Measurements from ENCODE around the gene GPHA2.

GPHA2 gene

GRCh38 chr11:64896448-64897022 lies 39.2 kb downstream of the GPHA2 start:
- TF ChIP-seq CEBPB (IDR thresholded peaks at IDR 0.05) (no peak), ZBTB7A (IDR thresholded peaks at IDR 0.05; ENCODE audit: low read depth) (no peak), EP300 (IDR thresholded peaks at IDR 0.05; ENCODE audit: borderline replicate concordance) (no peak), USF1 (IDR thresholded peaks at IDR 0.05) (no peak), TCF12 (IDR thresholded peaks at IDR 0.05; ENCODE audit: low read depth) (no peak), NFIC (IDR thresholded peaks at IDR 0.05) (no peak), RAD21 (IDR thresholded peaks at IDR 0.05; ENCODE audit: low read depth) (no peak), TAF1 (IDR thresholded peaks at IDR 0.05; ENCODE audit: low read depth) (no peak), YY1 (IDR thresholded peaks at IDR 0.05; ENCODE audit: low read depth) (no peak), REST (IDR thresholded peaks at IDR 0.05; ENCODE audit: low read depth) (no peak), CREB1 (IDR thresholded peaks at IDR 0.05; ENCODE audit: low read depth) (no peak), TEAD4 (IDR thresholded peaks at IDR 0.05) (no peak), MAX (IDR thresholded peaks at IDR 0.05) (no peak), FOXM1 (IDR thresholded peaks at IDR 0.05; ENCODE audit: borderline replicate concordance, low read depth) (no peak), EGR1 (IDR thresholded peaks at IDR 0.05) (no peak)

- TF ChIP-seq TAF1 (IDR thresholded peaks at IDR 0.05; ENCODE audit: low read depth) (no peak), USF1 (IDR thresholded peaks at IDR 0.05) (no peak), YY1 (IDR thresholded peaks at IDR 0.05; ENCODE audit: low read depth) (no peak), CEBPB (IDR thresholded peaks at IDR 0.05) (no peak), EP300 (IDR thresholded peaks at IDR 0.05; ENCODE audit: borderline replicate concordance) (no peak), TCF12 (IDR thresholded peaks at IDR 0.05; ENCODE audit: low read depth) (no peak), EGR1 (IDR thresholded peaks at IDR 0.05) (no peak), REST (IDR thresholded peaks at IDR 0.05; ENCODE audit: low read depth) (no peak), RAD21 (IDR thresholded peaks at IDR 0.05; ENCODE audit: low read depth) (no peak), ZBTB7A (IDR thresholded peaks at IDR 0.05; ENCODE audit: low read depth) (no peak)
Observed at GRCh38 chr11:64894812-64895452, 40.8 kb downstream of the GPHA2 start.

- TF ChIP-seq MAX (IDR thresholded peaks at IDR 0.05) = no peak
- TF ChIP-seq YY1 (IDR thresholded peaks at IDR 0.05; ENCODE audit: low read depth) = no peak
- TF ChIP-seq ZBTB7A (IDR thresholded peaks at IDR 0.05; ENCODE audit: low read depth) = peak; percentile 40; the same call in 1 of the 2 replicates
- TF ChIP-seq EP300 (IDR thresholded peaks at IDR 0.05; ENCODE audit: borderline replicate concordance) = no peak
- peak; percentile 82 for TF ChIP-seq RAD21 (IDR thresholded peaks at IDR 0.05; ENCODE audit: low read depth)
Observed at GRCh38 chr11:64894070-64894811, 41.5 kb downstream of the GPHA2 start.

- TF ChIP-seq RAD21 (IDR thresholded peaks at IDR 0.05; ENCODE audit: low read depth) = no peak
- TF ChIP-seq EGR1 (IDR thresholded peaks at IDR 0.05) = no peak
- no peak for TF ChIP-seq ZBTB7A (IDR thresholded peaks at IDR 0.05; ENCODE audit: low read depth)
- no peak for TF ChIP-seq MAX (IDR thresholded peaks at IDR 0.05)
- no peak for TF ChIP-seq NFIC (IDR thresholded peaks at IDR 0.05)
- no peak for TF ChIP-seq FOXM1 (IDR thresholded peaks at IDR 0.05; ENCODE audit: borderline replicate concordance, low read depth)
- no peak for TF ChIP-seq TAF1 (IDR thresholded peaks at IDR 0.05; ENCODE audit: low read depth)
- no peak for TF ChIP-seq TCF12 (IDR thresholded peaks at IDR 0.05; ENCODE audit: low read depth)
- TF ChIP-seq CEBPB (IDR thresholded peaks at IDR 0.05) = no peak
- no peak for TF ChIP-seq YY1 (IDR thresholded peaks at IDR 0.05; ENCODE audit: low read depth)
- TF ChIP-seq EP300 (IDR thresholded peaks at IDR 0.05; ENCODE audit: borderline replicate concordance) = no peak
- TF ChIP-seq USF1 (IDR thresholded peaks at IDR 0.05) = no peak
- TF ChIP-seq CREB1 (IDR thresholded peaks at IDR 0.05; ENCODE audit: low read depth) = no peak
- TF ChIP-seq REST (IDR thresholded peaks at IDR 0.05; ENCODE audit: low read depth) = no peak
- TF ChIP-seq TEAD4 (IDR thresholded peaks at IDR 0.05) = no peak
Observed at GRCh38 chr11:64893194-64894069, 42.3 kb downstream of the GPHA2 start.
